ENCODE results near the gene MEG3.
"Not testable (repeated sequence)": the region's sequence is repeated elsewhere in the genome, so short reads cannot be mapped to it uniquely, and the experiment has no call there.

Gene MEG3

GRCh38 chr14:100810435-100810834 lies 15.5 kb upstream of the MEG3 start:
- Histone ChIP-seq H3K36me3 (peaks cover 0 to 5% (median 0%) of the 10 kb centered on the region in 11 experiments; a peak in 4 of 22 replicates), H4K20me1 (no peaks in the 10 kb centered on the region), H3K4me3 (peak overlapping the region in 6 of 10 experiments; percentile 17 to 23 (median 22); a peak in 4 of 20 replicates), H3K27me3 (no peaks in the 10 kb centered on the region), H3K4me1 (peaks cover 0 to 14% (median 12%) of the 10 kb centered on the region in 10 experiments; a peak in 14 of 20 replicates), H3K9ac (no peak overlapping the region), H3K4me2 (no peak overlapping the region), H3K9me3 (replicated peaks in 1 of 11) (peaks cover 67 to 87% (median 80%) of the 10 kb centered on the region in 11 experiments), H3K27ac (no peak overlapping the region)
- no peak for TF ChIP-seq Cebpa-rat (IDR thresholded peaks at IDR 0.05)

DNA sequence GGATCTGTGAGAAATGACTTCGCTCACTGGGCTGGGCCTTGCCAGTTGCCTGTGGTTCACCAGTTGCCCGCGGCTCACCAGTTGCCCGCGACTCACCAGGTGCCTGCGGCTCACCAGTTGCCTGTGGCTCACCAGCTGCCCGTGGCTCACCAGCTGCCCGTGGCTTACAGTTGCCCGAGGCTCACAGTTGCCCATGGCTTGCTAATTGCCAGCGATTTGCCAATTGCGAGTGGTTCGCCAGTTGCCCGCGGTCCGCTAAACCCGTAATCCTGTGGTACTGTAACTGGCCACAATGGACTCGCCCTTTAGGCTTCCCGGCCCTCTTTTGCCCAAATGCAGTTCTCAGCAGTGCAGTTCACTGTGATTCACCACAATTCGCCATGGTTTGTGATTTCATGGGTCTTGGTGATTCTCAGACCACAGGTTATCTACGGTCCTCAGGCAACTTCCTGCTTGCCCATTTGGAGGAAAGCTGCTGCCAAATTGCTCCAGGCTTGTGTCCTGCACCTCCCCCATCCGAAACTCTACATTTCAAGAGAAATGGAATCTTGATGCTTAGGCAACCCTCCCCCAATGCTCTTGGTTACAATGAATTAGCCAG lies 15.0 kb upstream of the MEG3 start:
- Histone ChIP-seq H3K9ac (no peak overlapping the region), H3K9me3 (replicated peaks in 1 of 11) (peaks cover 67 to 83% (median 78%) of the 10 kb centered on the region in 11 experiments), H3K27ac (no peak overlapping the region), H3K27me3 (no peaks in the 10 kb centered on the region), H3K4me1 (peaks cover 3 to 18% (median 17%) of the 10 kb centered on the region in 10 experiments; a peak in 17 of 20 replicates), H4K20me1 (no peaks in the 10 kb centered on the region), H3K4me3 (peak overlapping the region in 6 of 10 experiments; percentile 17 to 23 (median 22); a peak in 7 of 20 replicates), H3K36me3 (peaks cover 0 to 5% (median 0%) of the 10 kb centered on the region in 11 experiments; a peak in 4 of 22 replicates), H3K4me2 (no peak overlapping the region)
- no peak for TF ChIP-seq Cebpa-rat (IDR thresholded peaks at IDR 0.05)

DNA sequence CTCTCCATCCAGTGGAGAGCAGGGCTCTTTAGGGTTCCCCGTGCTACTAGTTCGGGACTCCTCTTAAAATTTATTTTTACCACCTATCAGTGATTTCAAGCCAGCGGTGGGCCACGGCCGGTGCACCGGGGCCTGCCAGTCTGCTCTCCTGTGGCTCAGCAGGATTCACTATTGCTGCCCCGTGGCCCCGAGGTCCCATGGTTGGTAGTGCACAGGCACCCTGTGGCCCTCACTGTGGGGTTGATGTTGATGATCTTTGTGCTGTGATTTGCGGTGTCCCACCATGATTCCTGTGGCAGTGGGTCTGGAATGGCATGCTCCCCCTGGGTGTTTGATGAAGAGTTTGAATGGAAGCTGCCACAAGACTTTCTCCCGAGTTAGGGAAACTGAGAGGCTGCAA lies 12.6 kb upstream of the MEG3 start:
- peaks cover 8 to 26% (median 22%) of the 10 kb centered on the region in 10 experiments; a peak in 17 of 20 replicates for H3K4me1 ChIP-seq

GRCh38 chr14:100815478-100816285 lies 10.2 kb upstream of the MEG3 start:
- no peak overlapping the region for H3K9ac ChIP-seq

More for the DNA sequence above, 12.6 kb upstream of the MEG3 start:
- H3K27ac ChIP-seq: no peak overlapping the region
- TF ChIP-seq Cebpa-rat (IDR thresholded peaks at IDR 0.05): no peak
- no peak overlapping the region for H3K4me2 ChIP-seq
- H3K9ac ChIP-seq: no peak overlapping the region
- H3K27me3 ChIP-seq: no peaks in the 10 kb centered on the region
- no peaks in the 10 kb centered on the region for H4K20me1 ChIP-seq
- H3K9me3 ChIP-seq (replicated peaks in 1 of 11): peaks cover 44 to 60% (median 55%) of the 10 kb centered on the region in 11 experiments
- H3K36me3 ChIP-seq: peaks cover 0 to 5% (median 0%) of the 10 kb centered on the region in 11 experiments; a peak in 3 of 22 replicates
- H3K4me3 ChIP-seq: no peak overlapping the region

DNA sequence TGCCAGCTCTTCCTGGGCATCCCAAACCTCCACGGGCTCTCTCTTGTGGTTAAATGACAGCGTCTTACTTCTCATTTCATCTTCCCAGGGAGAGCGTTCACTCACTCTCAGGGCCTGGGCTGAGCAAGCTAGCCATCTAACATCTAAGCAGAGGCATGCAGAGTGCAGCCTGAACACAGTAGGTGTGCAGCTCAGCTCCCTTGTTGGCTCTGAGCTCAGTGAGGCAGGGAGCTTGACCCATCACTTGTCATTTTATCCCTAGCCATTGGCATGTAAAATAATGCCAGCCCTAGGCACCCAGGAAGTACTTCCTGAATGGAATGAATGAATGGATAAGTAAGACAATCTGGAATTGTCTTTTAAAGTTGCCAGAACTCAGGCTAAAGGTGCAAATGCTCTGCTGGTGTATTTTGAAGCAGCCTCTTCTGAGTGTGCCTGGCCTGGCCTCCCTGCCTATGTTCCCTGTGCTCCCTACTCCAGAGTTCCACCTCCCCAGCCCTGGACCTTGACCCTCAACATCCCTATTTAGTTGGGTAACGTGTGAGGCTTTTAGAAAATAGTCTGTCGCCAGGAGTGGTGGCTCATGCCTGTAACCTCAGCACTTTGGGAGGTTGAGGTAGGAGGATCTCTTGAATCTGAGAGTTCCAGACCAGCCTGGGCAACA lies 9.5 kb upstream of the MEG3 start:
- Histone ChIP-seq H3K36me3 (peaks cover 0 to 2% (median 0%) of the 10 kb centered on the region in 11 experiments; a peak in 1 of 22 replicates), H3K27me3 (no peaks in the 10 kb centered on the region), H3K9ac (no peak overlapping the region), H3K9me3 (replicated peaks in 1 of 11) (peaks cover 13 to 35% (median 24%) of the 10 kb centered on the region in 11 experiments), H3K4me1 (peaks cover 8 to 28% (median 22%) of the 10 kb centered on the region in 10 experiments; a peak in 17 of 20 replicates), H3K4me2 (peak overlapping the region; percentile 2 to 70 (median 47); a peak in 11 of 22 replicates), H3K4me3 (no peak overlapping the region), H3K27ac (peak overlapping the region in 3 of 11 experiments; percentile 29 to 35 (median 29); a peak in 3 of 22 replicates), H4K20me1 (no peaks in the 10 kb centered on the region)
- TF ChIP-seq Cebpa-rat (IDR thresholded peaks at IDR 0.05): no peak

More at GRCh38 chr14:100815478-100816285, 10.2 kb upstream of the MEG3 start:
- H3K27me3 ChIP-seq: no peaks in the 10 kb centered on the region
- H4K20me1 ChIP-seq: no peaks in the 10 kb centered on the region
- no peak for TF ChIP-seq Cebpa-rat (IDR thresholded peaks at IDR 0.05)
- H3K4me1 ChIP-seq: peaks cover 8 to 28% (median 22%) of the 10 kb centered on the region in 10 experiments; a peak in 17 of 20 replicates
- H3K4me2 ChIP-seq: peak overlapping the region; percentile 2 to 70 (median 47); a peak in 20 of 22 replicates
- H3K9me3 ChIP-seq (replicated peaks in 1 of 11): peaks cover 20 to 42% (median 32%) of the 10 kb centered on the region in 11 experiments
- no peak overlapping the region for H3K4me3 ChIP-seq
- peak overlapping the region in 4 of 11 experiments; percentile 18 to 35 (median 29); a peak in 5 of 22 replicates for H3K27ac ChIP-seq
- H3K36me3 ChIP-seq: peaks cover 0 to 5% (median 0%) of the 10 kb centered on the region in 11 experiments; a peak in 3 of 22 replicates

GRCh38 chr14:100816950-100817901 lies 8.7 kb upstream of the MEG3 start:
- H3K27ac ChIP-seq: no peak overlapping the region
- H3K9ac ChIP-seq: no peak overlapping the region
- H3K36me3 ChIP-seq: no peaks in the 10 kb centered on the region
- no peaks in the 10 kb centered on the region for H4K20me1 ChIP-seq
- no peak for TF ChIP-seq Cebpa-rat (IDR thresholded peaks at IDR 0.05)
- H3K27me3 ChIP-seq: no peaks in the 10 kb centered on the region
- H3K9me3 ChIP-seq (replicated peaks in 1 of 11): peaks cover 5 to 26% (median 16%) of the 10 kb centered on the region in 11 experiments
- peaks cover 8 to 30% (median 23%) of the 10 kb centered on the region in 10 experiments; a peak in 17 of 20 replicates for H3K4me1 ChIP-seq
- no peak overlapping the region for H3K4me3 ChIP-seq
- H3K4me2 ChIP-seq: no peak overlapping the region

GRCh38 chr14:100818221-100818699 lies 7.7 kb upstream of the MEG3 start:
- Histone ChIP-seq H3K4me3 (no peak overlapping the region), H3K9me3 (replicated peaks in 1 of 11) (peaks cover 0 to 16% (median 6%) of the 10 kb centered on the region in 11 experiments; a peak in 16 of 22 replicates), H4K20me1 (no peaks in the 10 kb centered on the region), H3K9ac (no peak overlapping the region), H3K4me2 (no peak overlapping the region), H3K27ac (no peak overlapping the region), H3K4me1 (peaks cover 8 to 38% (median 28%) of the 10 kb centered on the region in 10 experiments; a peak in 17 of 20 replicates), H3K36me3 (no peaks in the 10 kb centered on the region), H3K27me3 (no peaks in the 10 kb centered on the region)
- TF ChIP-seq Cebpa-rat (IDR thresholded peaks at IDR 0.05): no peak

GRCh38 chr14:100818923-100819322 lies 7.0 kb upstream of the MEG3 start:
- not testable (repeated sequence) for H3K27me3 ChIP-seq; H3K9me3 ChIP-seq (replicated peaks in 1 of 11); H3K4me2 ChIP-seq; H3K36me3 ChIP-seq; H3K27ac ChIP-seq; H3K9ac ChIP-seq; H4K20me1 ChIP-seq; H3K4me3 ChIP-seq
- H3K4me1 ChIP-seq: peaks cover 8 to 43% (median 28%) of the 10 kb centered on the region in 10 experiments; a peak in 17 of 20 replicates

Data from BLaER1 treated with 17β-estradiol and CSF1 and Interleukin-3, amounts not matched to agents 10 nM and 100 nM (cell line).